ENCODE data around the gene CALCA. TPM values are rescaled to one million over a fixed set of nuclear protein-coding genes. Genes with fewer than 3 reads are reported as not detected.
A peak's percentile ranks its signal among the peaks of the same experiment; 100 is the strongest.
"Not testable (repeated sequence)": the region's sequence is repeated elsewhere in the genome, so short reads cannot be mapped to it uniquely, and the experiment has no call there.

CALCA gene
- not detected for polyA plus RNA-seq (2013, experiment 1 of 2; ENCODE audit: insufficient read length)
- polyA plus RNA-seq (2013, experiment 2 of 2; ENCODE audit: insufficient read length): not detected

DNA sequence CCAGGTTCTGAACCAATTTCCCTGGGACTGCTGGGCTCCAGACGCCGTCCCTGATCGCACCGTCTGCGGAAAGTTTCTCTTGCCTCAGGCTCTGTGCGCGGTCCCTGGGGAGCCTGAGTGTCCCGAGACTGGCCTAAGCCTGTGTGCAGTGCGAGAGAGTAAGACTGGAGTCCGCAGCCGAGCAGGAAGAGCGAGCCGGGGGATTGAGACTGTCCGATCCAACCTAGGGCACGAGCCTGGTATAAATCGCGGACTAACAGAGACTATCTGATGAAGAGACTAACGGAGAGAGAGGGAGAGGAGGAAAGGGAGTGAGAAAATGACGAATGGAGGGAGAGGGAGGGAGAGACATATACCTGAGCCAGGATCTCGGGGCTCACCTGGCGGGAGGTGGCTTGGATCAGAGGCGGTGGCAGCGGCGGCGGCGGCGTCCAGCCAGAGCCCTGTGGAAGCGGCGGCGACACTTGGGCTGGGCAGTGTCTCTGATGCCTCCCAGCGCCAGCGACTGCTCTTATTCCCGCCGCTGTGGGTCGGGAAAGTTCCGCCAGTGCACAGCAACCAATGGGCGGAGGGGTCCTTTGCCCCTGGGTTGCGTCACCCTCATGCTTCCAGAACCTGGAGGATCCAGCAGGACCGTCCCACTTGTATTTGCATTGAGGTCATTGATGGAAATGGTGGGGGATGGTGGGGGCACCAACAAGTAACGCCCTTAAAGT, at the start of gene CALCA:
Gene CALCA, minus strand, starts transcription at position 487 of the 716 bp plus-strand sequence. CDS start 1,159 bp downstream, outside the sequence.
- no peak for DNase-seq

- no peak for DNase-seq
Measured at GRCh38 chr11:15016200-15016599, 44.0 kb upstream of the CALCA start.

DNA sequence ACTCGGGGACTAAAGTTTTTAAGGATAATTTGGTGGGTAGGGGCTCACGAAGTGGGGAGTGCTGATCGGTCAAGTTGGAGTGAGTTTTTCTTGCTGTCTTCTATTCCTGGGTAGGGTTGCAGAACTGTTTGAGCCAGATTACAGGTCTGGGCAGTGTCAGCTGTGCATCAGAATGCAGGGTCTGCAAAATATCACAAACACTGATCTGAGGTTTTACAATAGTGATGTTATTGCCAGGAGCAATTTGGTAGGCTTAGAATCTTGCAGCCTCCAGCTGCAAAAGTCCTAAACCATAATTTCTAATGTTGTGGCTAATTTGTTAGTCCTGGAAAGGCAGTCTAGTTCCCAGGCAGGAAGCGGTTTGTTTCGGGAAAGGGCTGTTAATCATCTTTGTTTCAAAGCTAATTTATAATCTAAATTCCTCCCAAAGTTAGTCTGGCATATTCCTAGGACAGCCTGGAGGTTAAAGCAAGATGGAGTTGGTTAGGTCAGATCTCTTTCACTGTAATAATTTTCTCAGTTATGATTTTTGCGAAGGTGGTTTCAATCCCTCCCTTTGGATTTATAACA, 39.7 kb upstream of the CALCA start:
- DNase-seq: no peak

DNA sequence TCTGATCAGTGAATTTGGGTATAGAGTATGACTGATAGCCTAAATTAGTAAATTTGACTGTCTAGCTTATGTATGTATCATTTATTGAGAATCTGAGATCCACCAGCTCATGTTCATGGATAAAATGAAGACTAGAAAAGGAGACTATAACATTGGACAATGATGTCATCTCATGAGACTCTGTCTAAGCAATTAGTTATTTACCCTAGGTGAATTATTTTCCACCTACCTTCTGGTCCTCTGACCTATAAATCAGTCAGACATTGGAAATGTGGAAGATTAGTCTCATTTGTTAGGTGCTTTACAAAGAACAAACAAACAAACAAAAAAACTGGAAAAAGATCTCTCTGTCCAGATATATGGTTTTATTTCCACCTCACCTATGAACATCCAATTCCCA, 38.7 kb upstream of the CALCA start:
- DNase-seq: no peak

- peak; percentile 20 for DNase-seq
Measured at GRCh38 chr11:15006139-15006759, 34.1 kb upstream of the CALCA start.

- not testable (repeated sequence) for DNase-seq
Measured at GRCh38 chr11:14988133-14988532, 16.0 kb upstream of the CALCA start.

DNA sequence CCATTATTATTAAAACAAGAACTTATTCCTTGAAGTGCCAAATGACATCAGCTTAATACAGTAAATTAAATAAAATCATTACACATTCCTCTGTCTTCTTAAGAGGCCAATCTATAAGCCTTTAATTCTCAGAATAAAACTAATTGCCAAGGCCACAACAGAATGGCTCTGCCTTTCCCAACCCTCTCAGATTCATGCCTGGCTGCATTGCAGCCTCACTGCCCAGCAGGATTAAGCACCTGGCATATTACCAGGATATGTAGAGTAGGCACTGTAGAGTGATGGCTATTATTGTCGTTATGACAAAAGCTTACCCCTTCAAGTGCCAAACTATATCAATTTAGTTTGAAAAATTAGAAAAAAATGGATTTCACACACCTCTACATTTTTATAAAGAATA, 9.4 kb upstream of the CALCA start:
- no peak for DNase-seq

DNA sequence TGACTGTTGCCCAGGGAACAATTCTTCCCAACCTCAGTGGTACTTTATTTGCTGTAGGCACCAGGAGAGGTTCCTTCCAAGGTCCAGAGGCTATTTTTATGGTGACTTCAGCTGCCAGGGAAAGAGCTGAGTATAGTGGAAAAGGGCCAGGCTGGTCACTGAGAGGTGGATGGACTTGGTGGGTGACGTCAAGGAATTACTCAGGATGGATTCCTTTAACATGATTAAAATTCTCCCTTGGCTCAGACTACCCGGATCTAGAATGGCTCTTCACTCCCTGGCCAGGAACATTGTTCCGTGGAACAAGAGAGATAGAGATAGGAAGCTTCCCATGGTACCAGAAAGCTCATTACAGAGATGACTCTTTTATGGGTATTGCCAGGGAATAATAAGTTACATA, 8.7 kb upstream of the CALCA start:
- DNase-seq: no peak

- no peak for DNase-seq
Measured at GRCh38 chr11:14977101-14977880, 5.1 kb upstream of the CALCA start.

DNA sequence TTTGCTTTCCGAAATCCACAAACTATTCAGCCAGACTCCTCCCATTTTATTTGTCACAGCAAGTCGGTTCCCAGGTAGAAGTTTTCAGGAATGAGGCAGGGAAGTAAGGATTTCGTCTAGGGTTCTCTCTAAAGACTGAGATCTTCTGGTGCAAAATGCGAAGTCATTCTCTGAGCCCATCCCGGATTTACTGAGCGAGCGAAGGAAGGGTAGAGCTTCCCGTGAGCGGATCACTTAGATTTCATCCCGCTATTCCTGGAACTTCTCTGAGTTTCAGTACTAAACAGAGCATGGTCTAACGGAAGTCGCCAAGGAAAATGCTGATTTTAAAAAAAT, 3.1 kb upstream of the CALCA start:
- DNase-seq: no peak

GRCh38 chr11:14974515-14975251, 2.5 kb upstream of the CALCA start:
- peak; percentile 12 for DNase-seq

DNA sequence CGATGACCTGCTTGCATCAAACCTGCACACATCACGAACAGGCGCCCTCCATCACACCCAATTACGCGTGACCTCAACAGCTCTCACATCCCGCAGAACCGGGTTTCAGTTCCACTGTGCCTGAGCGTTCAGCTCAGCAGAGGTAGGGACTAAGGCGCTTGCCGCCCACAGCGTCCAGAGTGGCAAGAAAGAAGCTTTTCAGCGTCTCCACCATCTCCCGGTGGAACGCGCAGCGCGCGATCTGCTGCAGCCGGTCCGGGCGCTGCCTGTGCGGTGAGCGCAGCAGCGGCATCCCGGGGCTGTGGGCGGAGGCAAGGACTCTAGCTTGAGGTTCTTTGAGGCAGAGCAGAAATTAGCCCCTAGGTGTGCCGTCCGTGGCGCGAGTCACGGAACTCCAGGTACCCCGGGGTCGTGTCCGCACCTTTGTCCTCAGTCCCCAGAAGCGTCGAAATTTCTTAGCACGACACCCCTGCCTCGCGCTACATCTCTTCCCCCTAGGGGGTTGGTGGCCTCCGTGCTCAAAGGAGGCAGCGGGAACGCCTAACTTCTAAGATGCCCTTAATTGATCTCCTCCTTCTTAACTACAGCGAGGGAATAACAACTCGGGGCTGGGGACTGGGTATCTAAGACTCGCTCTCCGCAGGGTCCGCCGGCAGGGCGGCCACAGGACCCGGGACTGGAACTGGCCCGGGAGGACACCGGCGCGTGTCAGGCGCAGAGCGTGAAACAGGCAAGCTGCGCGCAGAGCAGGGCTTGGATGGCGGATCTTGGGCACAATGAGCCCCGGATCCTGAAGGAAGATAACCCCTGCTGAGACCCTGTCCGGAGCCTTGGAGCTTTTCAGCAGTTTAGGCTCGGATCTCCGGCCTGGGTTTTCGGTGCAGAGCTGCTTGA, 1.7 kb upstream of the CALCA start:
- no peak for DNase-seq

GRCh38 chr11:14972581-14973495, 687 bp upstream of the CALCA start:
- DNase-seq: no peak

- no peak for DNase-seq
Measured at GRCh38 chr11:14969901-14970323, 2.2 kb downstream of the CALCA start.

DNA sequence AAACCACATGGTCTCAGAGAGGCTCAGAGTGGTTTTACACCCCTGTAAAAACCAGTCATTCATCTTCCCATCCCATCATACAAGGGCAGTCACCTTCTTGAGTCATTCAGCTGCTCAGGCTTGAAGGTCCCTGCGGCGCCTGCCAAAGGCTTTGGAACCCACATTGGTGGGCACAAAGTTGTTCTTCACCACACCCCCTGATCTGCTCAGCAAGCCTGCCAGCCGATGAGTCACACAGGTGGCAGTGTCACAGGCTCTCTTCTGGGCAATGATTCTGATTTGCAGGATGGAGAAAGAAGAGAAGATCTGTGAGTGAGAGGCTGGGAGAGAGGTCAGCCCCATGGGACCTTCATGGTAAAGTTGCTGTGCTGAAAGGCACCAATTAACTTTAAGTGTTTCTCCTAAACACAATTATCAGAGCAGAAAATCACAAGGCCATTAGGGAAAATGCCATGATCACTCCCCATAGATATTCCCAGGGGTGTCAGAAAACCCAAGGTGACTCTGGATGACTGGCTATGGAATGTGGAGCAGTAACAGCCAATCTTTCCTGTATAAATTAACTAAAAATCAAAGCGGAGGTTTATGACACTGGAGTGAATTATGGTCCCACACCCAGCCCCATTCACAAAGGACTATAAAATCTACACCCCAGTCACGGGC, 4.4 kb downstream of the CALCA start:
- no peak for DNase-seq

DNA sequence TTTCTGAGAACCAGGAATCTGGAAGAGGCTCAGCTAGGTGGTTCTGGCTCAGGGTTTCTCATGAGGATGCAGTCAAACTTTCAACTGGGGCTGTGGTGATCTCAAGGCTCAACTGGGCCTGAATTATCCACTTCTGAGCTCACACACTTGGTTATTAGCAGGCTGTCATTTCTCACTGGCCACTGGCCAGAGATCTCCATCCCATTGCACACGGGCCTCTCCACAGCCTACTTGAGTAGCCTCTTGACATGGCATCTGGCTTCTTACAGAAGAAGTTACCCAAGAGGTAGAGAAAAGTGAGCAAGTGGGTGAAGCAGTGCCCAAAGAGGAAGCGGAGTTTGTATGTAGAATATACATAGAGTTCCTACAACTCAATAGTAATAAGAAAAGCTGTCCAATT, 16.0 kb downstream of the CALCA start:
- DNase-seq: no peak

GRCh38 chr11:14954581-14954980, 17.6 kb downstream of the CALCA start:
- no peak for DNase-seq

DNA sequence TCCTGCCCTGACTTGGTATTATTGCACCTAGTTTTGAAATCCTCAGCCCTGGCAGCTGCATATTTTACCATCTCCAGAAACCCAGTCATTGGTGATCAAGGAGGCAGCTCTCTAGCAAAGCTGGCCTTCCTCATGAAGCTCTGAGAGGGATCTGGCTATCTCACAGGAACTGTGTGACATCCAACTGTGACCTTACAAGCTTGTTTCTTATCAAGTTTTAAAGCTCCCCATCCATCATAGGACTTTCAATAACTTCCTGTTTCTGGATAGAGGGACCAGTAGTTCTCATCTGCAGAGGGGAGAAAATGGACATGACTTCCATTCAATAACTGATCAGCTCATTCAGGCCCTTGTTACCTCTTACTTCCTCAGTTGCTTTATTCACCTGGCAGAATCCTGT, 18.2 kb downstream of the CALCA start:
- DNase-seq: no peak

DNA sequence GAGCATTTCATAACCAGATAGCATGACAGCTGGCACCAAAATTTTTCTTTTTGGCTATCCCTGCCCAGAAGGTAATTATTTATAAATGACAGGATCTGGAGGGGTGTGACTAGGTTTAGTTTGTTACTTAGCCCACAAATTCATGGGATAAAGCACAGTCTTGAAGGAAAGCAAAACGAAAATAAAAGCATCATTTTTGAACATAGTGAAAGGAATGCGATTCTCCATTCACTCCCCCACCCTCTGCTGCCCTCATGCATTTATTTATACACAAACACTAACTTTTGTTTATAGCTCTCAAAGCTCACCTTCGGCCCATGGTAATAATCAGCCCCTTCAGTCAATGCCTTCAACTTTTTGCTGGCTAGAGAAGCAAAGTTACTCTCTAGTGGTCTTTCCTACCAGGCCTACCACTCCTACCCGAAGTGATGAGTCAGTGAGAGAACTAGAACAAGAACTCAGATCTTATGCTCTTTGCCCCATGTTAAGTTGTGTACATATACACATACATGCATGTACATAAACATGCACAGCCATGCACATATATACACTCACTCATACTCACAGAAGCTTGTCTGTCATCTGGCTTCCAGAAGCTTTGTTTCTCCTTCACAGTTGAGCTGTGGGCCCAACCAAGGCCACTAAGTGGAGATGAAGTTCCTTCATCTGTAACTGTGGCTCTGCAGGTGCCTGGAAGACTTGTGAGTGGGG, 22.6 kb downstream of the CALCA start:
- DNase-seq: no peak

Data from fibroblast of skin of abdomen (primary cell).